VCaP (cell line): ENCODE results near the gene HOXC11.

Experiments
- H3K27ac ChIP-seq: fragments of 450-650 bp; 2 replicates; pipeline ENCODE4 v1.5.1; 2017
- TF ChIP-seq, protein P1 (sequence below): fragments of 450-650 bp; conservative IDR thresholded peaks from 2 replicates; pipeline ENCODE4 v1.5.1; 2017; ENCODE audit warnings: mild to moderate bottlenecking, moderate library complexity

The HOXC11 gene

DNA sequence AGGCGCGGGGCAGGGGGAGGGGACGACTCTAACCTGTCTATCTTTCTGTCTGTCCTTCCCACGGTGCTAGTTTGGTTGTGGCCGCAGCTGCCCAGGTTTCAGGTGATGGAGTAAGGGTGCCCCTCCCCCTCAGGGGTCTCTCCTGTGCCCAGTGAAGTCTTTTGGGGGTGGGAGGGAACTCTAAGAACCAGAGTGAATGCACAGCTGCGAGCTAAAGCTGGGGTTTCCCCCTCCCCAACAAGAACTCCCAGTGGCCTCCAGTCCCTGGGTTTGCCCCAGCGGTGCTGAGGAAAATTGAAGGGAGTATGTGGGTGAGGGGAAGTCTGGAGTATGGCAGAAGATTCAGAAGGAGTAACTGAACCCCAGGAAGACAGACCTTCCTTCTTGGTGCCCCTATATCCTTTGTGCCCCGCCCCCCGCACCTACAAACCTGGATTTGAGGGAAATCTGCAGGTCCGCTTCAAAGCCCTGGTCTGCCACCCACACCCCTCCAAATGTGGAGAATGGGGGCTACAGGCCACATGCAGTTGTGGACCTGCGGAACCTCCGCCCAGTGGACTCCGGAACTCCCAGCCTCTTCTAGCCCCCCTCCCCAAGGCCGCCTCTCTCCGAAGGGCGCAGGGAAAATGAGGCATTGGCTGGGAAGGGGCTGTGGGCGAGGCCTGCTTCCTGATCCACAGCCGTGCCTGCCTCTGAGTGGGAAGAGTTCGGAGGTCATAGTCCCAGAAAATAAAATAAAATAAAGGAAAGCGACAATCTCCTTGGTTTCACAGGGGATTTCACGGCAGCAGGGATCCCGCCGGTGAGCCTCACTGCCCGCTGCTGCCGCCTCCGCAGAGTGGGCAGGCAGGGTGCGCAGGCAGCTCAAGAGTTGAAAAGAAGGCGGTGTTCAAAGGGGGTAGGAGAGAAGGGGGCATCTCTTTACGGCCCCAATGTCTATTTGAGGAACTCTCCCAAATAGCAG lies 23.6 kb downstream of the HOXC11 start:
- TF ChIP-seq, protein P1, sequence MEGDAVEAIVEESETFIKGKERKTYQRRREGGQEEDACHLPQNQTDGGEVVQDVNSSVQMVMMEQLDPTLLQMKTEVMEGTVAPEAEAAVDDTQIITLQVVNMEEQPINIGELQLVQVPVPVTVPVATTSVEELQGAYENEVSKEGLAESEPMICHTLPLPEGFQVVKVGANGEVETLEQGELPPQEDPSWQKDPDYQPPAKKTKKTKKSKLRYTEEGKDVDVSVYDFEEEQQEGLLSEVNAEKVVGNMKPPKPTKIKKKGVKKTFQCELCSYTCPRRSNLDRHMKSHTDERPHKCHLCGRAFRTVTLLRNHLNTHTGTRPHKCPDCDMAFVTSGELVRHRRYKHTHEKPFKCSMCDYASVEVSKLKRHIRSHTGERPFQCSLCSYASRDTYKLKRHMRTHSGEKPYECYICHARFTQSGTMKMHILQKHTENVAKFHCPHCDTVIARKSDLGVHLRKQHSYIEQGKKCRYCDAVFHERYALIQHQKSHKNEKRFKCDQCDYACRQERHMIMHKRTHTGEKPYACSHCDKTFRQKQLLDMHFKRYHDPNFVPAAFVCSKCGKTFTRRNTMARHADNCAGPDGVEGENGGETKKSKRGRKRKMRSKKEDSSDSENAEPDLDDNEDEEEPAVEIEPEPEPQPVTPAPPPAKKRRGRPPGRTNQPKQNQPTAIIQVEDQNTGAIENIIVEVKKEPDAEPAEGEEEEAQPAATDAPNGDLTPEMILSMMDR = no peak
- H3K27ac ChIP-seq = no peak overlapping the region

DNA sequence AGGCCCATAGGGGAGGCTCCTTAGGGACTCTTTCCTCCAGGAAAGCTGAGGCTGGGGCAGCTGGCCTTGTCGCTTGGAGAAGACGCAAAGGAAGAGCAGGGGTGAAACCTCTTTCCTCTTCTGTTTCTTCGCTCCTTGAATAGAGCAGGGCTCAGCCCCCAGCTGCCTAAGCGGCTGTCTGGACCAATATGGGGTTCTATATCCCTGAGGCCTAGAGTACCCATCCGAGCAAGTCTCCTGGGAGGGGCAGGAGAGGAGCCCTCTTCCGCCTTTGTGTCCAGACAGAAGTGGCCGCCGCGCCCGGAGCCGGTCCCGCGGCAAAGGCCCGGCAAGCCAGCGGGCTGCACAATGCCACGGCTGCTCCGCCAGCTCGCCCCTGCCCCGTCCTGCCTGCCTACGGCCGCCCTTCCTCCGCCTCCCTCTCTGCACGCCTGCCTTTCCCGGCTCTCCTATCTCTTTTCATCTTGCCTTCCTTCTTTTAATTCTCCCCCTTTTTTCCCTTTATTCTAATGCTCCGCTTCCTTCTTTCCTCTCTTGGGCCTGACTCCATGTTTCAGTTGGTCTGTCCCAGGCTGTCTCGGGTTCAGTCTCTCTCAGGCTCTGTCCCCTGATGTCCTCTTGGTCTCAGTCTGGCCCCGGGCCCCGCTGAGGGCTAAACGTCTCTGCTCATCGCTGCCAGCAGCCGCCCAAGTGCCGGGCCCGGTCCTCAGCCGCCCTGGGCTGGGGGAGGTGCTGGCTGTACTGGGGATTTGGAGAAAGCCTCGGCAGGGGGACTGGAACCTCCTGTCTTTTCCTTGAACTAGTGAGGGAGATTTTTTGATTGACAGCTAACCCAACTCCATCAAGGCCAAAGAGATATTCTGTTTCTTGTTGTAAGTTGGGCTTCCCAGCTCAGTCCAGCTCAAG lies 24.5 kb downstream of the HOXC11 start:
- TF ChIP-seq, protein P1 = no peak
- H3K27ac ChIP-seq = no peak overlapping the region

DNA sequence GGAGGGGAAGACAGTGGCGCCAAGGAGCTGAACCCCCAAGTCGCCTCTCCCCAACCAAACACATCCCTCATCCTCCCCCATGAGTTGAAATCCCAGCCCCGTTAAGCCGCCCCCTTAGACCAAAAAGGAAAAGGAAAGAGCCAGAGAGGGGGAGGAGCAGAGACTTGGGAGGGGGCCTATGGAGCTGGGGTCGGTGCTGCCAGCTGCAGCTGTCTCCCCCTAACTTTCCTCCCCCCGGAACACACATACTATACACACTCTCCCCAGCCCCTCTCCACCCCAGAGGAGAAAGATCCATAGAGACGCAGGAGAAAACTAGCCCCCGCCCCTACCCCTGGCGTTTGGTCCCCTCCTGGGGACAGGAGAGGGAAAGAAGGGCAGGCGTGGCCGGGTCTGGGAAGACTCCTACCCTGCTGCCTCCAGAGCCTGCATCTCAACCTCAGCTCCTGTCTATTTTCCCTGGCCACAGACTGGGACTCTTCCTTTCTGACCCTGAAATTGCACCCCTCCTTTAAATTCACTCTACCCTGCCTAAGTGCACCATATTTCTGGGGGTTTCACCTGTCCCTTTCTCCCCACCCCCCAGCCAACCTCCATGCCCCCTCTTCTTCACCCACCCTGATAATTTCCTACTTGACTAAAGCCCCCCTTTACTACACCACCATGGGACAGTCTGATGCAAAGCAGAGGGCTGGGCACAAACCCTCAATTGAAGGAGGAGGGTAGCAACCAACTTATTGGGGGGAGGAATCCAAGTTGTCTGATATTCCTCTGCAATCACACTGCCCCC lies 25.4 kb downstream of the HOXC11 start:
- peak overlapping the region; percentile 94 for H3K27ac ChIP-seq
- TF ChIP-seq, protein P1 = no peak

DNA sequence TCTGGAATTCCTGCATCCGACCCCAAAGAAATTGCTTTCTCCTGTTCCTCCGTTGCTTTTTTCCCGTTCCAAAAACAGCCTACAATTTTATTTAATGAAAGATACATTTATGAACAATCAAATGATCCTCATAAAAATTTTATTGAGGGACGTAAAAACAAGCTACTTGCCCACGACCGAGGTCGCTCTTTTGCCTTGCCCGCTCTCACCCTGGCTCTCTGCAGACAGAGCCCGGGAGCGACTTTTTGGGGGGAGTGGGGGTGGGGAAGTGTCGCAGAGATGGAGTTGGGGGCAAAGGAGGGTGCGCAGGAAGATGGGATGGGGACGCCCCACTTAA lies 25.9 kb downstream of the HOXC11 start:
- TF ChIP-seq, protein P1 = no peak
- H3K27ac ChIP-seq = peak overlapping the region; percentile 94

DNA sequence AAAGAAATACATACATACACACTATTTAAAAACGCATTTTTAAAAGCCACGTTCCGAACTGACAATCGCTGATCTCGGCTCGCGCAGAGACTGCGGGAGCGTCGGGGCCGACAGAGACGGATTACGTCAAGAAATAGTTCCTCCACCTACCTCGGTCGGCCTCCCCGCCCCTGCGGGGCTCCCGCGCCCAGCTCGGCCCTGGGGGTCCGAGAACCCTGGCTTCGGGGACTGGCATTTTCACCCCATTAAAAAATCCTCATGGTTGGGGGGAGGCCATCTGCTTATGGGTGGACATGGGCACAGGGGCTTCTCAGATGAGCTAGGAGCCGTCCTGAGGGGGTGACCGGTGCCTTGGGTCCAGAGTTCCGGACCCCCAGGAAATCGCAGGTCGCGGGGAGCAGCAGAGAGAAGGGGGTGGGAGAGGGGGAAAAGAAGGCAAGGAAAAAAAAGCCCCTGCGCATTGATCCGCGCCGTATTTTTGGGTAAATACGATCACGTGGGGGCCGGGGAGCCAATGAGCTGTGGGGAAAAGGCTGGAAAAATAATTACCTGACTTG lies 26.7 kb downstream of the HOXC11 start:
- TF ChIP-seq, protein P1 = no peak

DNA sequence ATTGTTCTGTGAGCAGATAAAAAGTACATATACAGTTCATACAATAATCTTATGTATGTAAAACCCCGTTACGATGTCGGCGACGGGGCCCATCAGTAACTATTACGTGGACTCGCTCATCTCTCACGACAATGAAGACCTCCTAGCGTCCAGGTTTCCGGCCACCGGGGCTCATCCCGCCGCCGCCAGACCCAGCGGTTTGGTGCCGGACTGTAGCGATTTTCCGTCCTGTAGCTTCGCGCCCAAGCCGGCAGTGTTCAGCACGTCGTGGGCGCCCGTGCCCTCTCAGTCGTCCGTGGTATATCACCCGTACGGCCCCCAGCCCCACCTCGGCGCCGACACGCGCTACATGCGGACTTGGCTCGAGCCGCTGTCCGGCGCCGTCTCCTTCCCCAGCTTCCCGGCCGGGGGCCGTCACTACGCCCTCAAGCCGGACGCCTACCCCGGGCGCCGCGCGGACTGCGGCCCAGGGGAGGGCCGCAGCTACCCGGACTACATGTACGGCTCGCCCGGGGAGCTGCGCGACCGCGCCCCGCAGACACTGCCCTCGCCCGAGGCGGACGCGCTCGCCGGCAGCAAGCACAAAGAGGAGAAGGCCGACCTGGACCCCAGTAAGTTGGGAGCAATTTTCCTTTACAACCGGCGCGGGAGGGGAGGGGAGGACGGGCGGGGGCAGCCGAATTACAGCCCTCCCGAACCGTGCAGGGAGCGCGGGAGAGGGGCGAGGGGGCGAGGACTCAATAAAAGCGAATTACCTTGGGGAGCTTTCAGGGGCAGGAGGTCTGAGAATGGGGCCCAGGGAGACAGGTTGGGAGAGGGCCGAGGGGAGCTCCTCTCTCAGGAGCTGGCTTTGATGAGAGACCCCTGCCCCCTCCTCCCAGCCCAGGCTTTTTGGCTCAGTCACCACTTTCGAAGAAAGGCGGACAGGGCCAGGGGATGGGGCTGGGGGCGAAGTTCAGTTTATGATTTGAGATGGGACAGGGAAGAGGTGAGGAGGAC lies 27.5 kb downstream of the HOXC11 start, which contains the start of gene HOXC9:
Gene HOXC9 (plus strand): TSS at position 46 of the 999 bp plus-strand sequence. CDS start 28 bp downstream, at position 74.
- TF ChIP-seq, protein P1 = no peak
- H3K27ac ChIP-seq = peak within 1 kb of the TSS; percentile 94

More for the DNA sequence above, 26.7 kb downstream of the HOXC11 start:
- H3K27ac ChIP-seq = peak overlapping the region; percentile 94
